Stomach (tissue), 9 donors: ENCODE measurements around the gene SCFD2. TPM values are rescaled to one million over a fixed set of nuclear protein-coding genes. Genes with fewer than 3 reads are reported as not detected.

ENCODE experiments used
- DNase-seq, 2 donors: peaks; one replicate each; pipeline versions ENCODE4 v3.0.0 to v3.0.0-alpha.2; 2013 to 2019
- H3K27ac ChIP-seq, 5 donors: fragments of 200-600 bp in 4 of 5; sonication (generic) in 4 of 5; one replicate each; pipeline ENCODE4 v1.5.1; 2013 to 2019; ENCODE audit warnings: mild to moderate bottlenecking in 1 of 5, moderate library complexity in 1 of 5
- H3K27me3 ChIP-seq, 3 donors: fragments of 200-600 bp; sonication (generic); one replicate each; pipeline ENCODE4 v1.5.1; 2017 to 2019; ENCODE audit warnings: mixed run types in 1 of 3
- H3K36me3 ChIP-seq, 4 donors: fragments of 200-600 bp; sonication (generic); 1 replicate in 3 of 4; 2 replicates in 1 of 4; pipeline ENCODE4 v1.5.1; 2016 to 2019
- H3K4me1 ChIP-seq, 4 donors: fragments of 200-600 bp; sonication (generic); one replicate each; pipeline ENCODE4 v1.5.1; 2016 to 2019
- H3K4me3 ChIP-seq, 4 donors: fragments of 200-600 bp; sonication (generic) in 3 of 4; one replicate each; pipeline ENCODE4 v1.5.1; 2016 to 2019; ENCODE audit warnings: mild to moderate bottlenecking in 1 of 4
- H3K9me3 ChIP-seq, 4 donors: fragments of 200-600 bp; sonication (generic); one replicate each; pipeline ENCODE4 v1.5.1; 2016 to 2019
- CTCF ChIP-seq, 7 experiments: fragments of 450-650 bp in 4 of 7; fragments of 200-600 bp in 3 of 7; sonication (generic) in 3 of 7; IDR thresholded peaks; one replicate each; pipeline ENCODE4 v1.5.1; 2016 to 2019; ENCODE audit warnings: antibody characterized with exemption in 7 of 7, control low read depth in 2 of 7, mild to moderate bottlenecking in 1 of 7
- EP300 ChIP-seq: sonication (generic); formaldehyde crosslinking; IDR thresholded peaks from one replicate; pipeline ENCODE4 v1.6.1; 2017; ENCODE audit warnings: antibody characterized with exemption
- POLR2A ChIP-seq, 4 donors: fragments of 450-650 bp; IDR thresholded peaks; one replicate each; pipeline ENCODE4 v1.6.1; 2016; ENCODE audit warnings: antibody characterized with exemption in 4 of 4, control low read depth in 2 of 4, mild to moderate bottlenecking in 1 of 4, moderate library complexity in 1 of 4
- POLR2AphosphoS5 ChIP-seq, 3 donors: sonication (generic); formaldehyde crosslinking; IDR thresholded peaks; one replicate each; pipeline ENCODE4 v1.6.1; 2016; ENCODE audit warnings: antibody characterized with exemption in 3 of 3
- WGBS, 5 donors: extraction: QIAGEN DNeasy Blood & Tissue Kit in 3 of 5; methylation state at CpG; one replicate each; pipeline versions ENCODE4 v1.1.5 to v1.1.7; 2013 to 2018; 5-methylcytosine and 5-hydroxymethylcytosine counted together
- intact Hi-C: fragments of 100-400 bp; cut with DNase I; formaldehyde crosslinking; loops from one replicate; pipeline ENCODE4 v1.15.1; 2023; ENCODE audit warnings: low total_unique reads
- polyA plus RNA-seq, 3 donors: library from polyadenylated mRNA; stranded (reverse); fragments of 200-250 nt; gene quantifications; one replicate each; pipeline ENCODE4 v1.2.3, GENCODE V29; 2013
- total RNA-seq, 5 donors: library from RNA; depleted of rRNA; stranded (reverse); fragments of >200 nt; gene quantifications; one replicate each; pipeline versions ENCODE4 v1.1.0 to v1.2.3, GENCODE V29; 2014 to 2016
- donor health status: healthy with polysubstance abuse.
- donor health status: Bipolar disorder and iron deficiency.
- donor health status: healthy.

SCFD2 gene
- total and polyA plus RNA-seq, 8 donors: 2.9 to 40.2 (median 11.1) TPM

DNA sequence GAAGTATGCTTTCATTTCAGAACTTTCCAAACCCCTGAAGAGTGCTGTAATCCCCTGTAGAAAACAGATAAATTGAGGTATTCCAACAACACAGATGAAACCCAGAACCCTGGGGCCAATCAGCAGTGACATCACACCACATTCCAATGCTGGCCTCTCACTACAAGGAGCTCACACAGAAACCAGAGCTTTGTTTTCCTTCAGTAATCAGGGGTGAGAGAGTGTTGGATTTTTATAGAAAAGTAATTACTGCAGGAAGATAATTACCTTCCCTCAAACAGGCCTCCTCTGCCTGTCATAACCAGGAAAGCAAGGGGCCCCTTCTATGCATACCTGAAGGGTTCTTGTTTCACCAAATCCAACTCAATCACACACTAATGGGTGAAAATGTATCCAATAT lies 246.2 kb downstream of the SCFD2 start:
- no peak overlapping the region for H3K4me3 ChIP-seq
- TF ChIP-seq POLR2AphosphoS5 (IDR thresholded peaks at IDR 0.05): no peak
- TF ChIP-seq POLR2A (IDR thresholded peaks at IDR 0.05): no peak
- no peak for TF ChIP-seq EP300
- TF ChIP-seq CTCF (IDR thresholded peaks at IDR 0.05): no peak
- H3K9me3 ChIP-seq: no peaks in the 10 kb centered on the region
- no peaks in the 10 kb centered on the region for H3K36me3 ChIP-seq
- intact Hi-C loops: no loop called here
- H3K27me3 ChIP-seq: no peaks in the 10 kb centered on the region
- peaks cover 18 to 39% (median 35%) of the 10 kb centered on the region in 4 donors for H3K4me1 ChIP-seq
- H3K27ac ChIP-seq: peak overlapping the region in 1 of 5 donors; percentile 33
- DNase-seq: peak in 1 of 2 donors; percentile 77

DNA sequence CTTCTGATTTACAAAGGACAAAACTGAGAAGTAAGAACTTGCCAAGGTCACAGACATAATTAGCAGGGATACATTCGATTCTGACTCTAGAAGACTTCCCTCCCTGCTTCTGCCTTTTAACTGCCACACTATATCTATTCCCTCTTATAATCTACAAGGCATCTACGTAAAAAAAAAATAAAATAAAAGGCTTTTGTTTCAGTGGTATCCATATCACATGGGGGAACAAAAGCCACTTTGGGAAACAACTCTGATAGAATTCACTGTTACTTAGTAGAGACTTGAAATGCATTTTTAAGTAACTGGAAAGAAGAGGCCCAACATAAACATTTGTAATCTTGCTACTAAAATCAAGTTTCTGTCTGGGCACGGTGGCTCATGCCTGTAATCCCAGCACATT lies 247.2 kb downstream of the SCFD2 start:
- TF ChIP-seq CTCF (IDR thresholded peaks at IDR 0.05): no peak
- no peak for TF ChIP-seq POLR2AphosphoS5 (IDR thresholded peaks at IDR 0.05)
- TF ChIP-seq POLR2A (IDR thresholded peaks at IDR 0.05): no peak
- no peak for TF ChIP-seq EP300
- 29 to 48% (median 33%) methylated on average over 3 of the region's 3 CpGs for WGBS, 5 donors

GRCh38 chr4:53116954-53117353 lies 248.9 kb downstream of the SCFD2 start:
- Histone ChIP-seq H3K27ac (no peak overlapping the region), H3K27me3 (no peaks in the 10 kb centered on the region), H3K4me1 (peaks cover 7 to 29% (median 16%) of the 10 kb centered on the region in 4 donors), H3K36me3 (no peaks in the 10 kb centered on the region), H3K4me3 (no peak overlapping the region), H3K9me3 (no peaks in the 10 kb centered on the region)
- intact Hi-C loops: no loop called here
- peak in 1 of 2 donors; percentile 41 for DNase-seq
- 23 to 91% (median 48%) methylated on average over 1 of the region's 1 CpG for WGBS, 5 donors
- TF ChIP-seq EP300: no peak
- no peak for TF ChIP-seq POLR2AphosphoS5 (IDR thresholded peaks at IDR 0.05)
- TF ChIP-seq POLR2A (IDR thresholded peaks at IDR 0.05): no peak
- no peak for TF ChIP-seq CTCF (IDR thresholded peaks at IDR 0.05)

More for the DNA sequence above, 247.2 kb downstream of the SCFD2 start:
- Histone ChIP-seq H3K36me3 (no peaks in the 10 kb centered on the region), H3K4me1 (peaks cover 18 to 39% (median 33%) of the 10 kb centered on the region in 4 donors), H3K9me3 (no peaks in the 10 kb centered on the region), H3K27me3 (no peaks in the 10 kb centered on the region), H3K4me3 (no peak overlapping the region), H3K27ac (no peak overlapping the region)
- DNase-seq: no peak
- intact Hi-C loops: no loop called here

DNA sequence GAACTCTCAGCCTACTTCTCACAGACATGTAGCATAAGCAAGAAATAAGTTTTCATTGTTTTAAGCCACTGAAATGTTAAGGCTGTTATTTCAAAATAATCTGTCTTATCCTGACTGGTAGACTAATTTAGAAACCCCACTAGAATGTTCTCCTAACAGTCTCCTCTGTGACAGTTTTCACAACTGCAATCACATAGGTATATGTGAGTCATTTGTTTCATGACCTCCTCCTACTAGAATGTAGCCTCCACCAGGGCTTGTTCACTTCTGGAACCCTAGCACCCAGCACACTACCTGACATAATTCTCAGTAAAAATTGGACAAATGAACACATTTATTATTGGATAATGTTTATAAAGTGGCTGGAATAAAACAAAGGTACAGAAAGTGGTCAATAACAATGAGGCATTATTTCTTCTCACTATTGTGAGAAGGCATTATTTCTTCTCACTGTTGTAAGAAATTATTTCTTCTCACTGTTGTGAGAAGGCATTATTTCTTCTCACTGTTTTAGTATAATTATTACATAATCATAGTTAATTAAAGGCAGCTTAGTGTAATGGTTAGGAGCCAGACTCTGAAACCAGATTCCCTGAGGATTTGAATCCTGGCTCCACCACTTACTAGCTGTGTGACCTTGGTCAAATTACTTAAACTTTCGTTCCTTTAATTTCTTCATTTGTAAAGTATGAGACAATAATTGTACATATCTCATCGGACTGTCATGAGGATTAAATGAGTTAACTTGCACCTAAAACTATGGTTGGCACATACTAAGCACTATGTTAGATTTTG lies 252.2 kb downstream of the SCFD2 start:
- TF ChIP-seq POLR2AphosphoS5 (IDR thresholded peaks at IDR 0.05): no peak
- TF ChIP-seq EP300: no peak
- no peak for TF ChIP-seq POLR2A (IDR thresholded peaks at IDR 0.05)
- TF ChIP-seq CTCF (IDR thresholded peaks at IDR 0.05): no peak
- Histone ChIP-seq H3K4me1 (peaks cover 0 to 6% (median under 1%) of the 10 kb centered on the region in 4 donors), H3K36me3 (no peaks in the 10 kb centered on the region), H3K4me3 (no peak overlapping the region), H3K27ac (no peak overlapping the region), H3K9me3 (peaks cover 0 to 8% (median 0%) of the 10 kb centered on the region in 4 donors), H3K27me3 (no peaks in the 10 kb centered on the region)
- intact Hi-C loops: no loop called here
- 92 to 97% (median 94%) methylated on average over 2 of the region's 2 CpGs for WGBS, 5 donors
- no peak for DNase-seq
